GM18951 (cell line): ENCODE results near the gene DGKB.

Experiments
- POLR2A ChIP-seq: IDR thresholded peaks from 4 replicates; pipeline ENCODE4 v1.6.1; 2011; ENCODE audit warnings: mild to moderate bottlenecking; ENCODE audit not compliant: insufficient read length, insufficient read depth; ENCODE audit errors: extremely low read depth
- in situ Hi-C: fragments of 300-500 bp; cut with MboI; formaldehyde crosslinking; loops from one replicate; pipeline ENCODE4 v1.12.0; 2022; ENCODE audit warnings: low sequenced_read_pairs, mixed read lengths, inconsistent platforms; ENCODE audit not compliant: unreplicated experiment

DGKB gene

GRCh38 chr7:14902589-14903067 lies at the start of gene DGKB:
Gene DGKB, minus strand, starts transcription at chr7:14902751.
- TF ChIP-seq POLR2A, result no peak
- in situ Hi-C loops, result no loop called here

- TF ChIP-seq POLR2A, result no peak
- in situ Hi-C loops, result no loop called here
These were observed 47.5 kb upstream of the DGKB start for GRCh38 chr7:14950013-14950412.

- in situ Hi-C loops, result no loop called here
- TF ChIP-seq POLR2A, result no peak
These were observed 35.6 kb upstream of the DGKB start for GRCh38 chr7:14938181-14938580.

DNA sequence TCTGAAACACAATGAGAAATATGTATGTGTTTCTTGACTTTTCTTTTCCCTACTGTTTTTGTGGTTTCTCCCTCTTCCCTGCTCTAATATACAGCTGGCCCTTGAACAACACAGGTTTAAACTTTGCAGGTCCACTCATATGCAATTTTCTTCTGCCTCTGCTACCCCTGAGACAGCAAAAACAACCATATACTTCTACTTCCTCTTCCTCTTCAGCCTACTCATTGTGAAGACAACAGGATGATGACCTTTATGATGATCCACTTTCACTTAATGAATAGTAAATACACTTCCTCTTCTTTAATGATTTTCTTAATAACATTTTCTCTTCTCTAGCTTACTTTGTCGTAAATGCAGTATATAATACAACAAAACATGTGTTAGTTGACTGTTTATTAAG lies 35.0 kb upstream of the DGKB start:
- in situ Hi-C loops, result no loop called here
- TF ChIP-seq POLR2A, result no peak

GRCh38 chr7:14936554-14936953 lies 34.0 kb upstream of the DGKB start:
- no peak for TF ChIP-seq POLR2A
- in situ Hi-C loops, result no loop called here

DNA sequence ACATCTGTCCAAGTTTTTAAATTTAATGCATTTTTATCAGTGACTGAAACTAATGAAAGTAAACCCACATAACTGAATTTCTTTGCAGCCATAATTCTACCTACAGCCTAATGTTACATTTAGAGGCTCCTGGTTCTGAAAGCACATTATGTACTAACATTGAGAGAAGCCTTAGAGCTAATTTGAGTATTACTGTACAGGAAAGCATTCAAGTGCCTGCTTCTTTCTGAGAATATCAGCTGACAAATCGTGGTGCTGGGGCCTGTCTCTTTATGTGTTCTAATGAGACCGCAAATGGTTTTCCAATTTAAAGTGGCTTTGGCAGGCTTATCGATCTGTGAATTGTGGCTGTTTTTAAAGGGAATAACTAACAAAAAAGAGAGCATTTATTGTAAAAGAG lies 32.3 kb upstream of the DGKB start:
- TF ChIP-seq POLR2A, result no peak
- in situ Hi-C loops, result no loop called here

GRCh38 chr7:14931511-14932215 lies 29.1 kb upstream of the DGKB start:
- TF ChIP-seq POLR2A, result no peak
- in situ Hi-C loops, result no loop called here

DNA sequence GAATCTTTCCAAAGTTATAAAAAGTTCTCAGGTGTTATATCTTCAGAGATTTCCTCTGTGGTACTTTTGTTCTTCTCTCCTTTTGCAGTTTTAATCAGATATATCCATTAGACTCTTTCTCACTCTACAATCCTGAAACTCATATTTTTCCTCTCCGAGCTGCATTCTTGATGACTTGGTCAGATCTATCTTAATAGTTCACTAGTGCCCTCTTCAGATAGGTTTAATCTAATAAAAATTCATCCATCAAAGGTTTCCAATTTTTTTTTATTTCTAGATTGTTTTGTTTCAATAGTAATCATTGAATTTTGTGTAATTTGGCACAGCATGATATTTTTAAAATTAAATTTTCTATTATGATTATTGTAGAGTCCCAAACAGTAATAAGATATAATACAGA lies 21.8 kb upstream of the DGKB start:
- TF ChIP-seq POLR2A, result no peak
- in situ Hi-C loops, result no loop called here

- TF ChIP-seq POLR2A, result no peak
- in situ Hi-C loops, result no loop called here
These were observed 8.5 kb upstream of the DGKB start for GRCh38 chr7:14911077-14911476.

DNA sequence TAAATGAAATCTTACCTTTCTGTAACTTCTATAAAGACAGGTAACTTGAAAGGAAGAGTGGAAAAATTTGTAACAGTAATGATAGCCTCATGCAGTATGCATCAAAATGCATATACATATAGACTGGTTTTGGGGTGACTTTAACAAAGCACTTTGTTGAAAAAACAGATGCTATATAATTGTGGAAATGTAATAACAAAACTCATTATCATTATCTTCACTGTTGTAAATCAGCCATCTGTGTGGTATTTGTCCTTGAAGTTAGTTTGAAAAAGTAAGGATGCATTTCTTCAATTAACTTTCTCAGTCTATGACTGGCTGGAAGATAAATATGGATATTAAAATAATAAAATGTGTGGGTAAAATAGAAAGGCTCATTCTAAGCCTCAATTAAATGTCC lies 6.1 kb upstream of the DGKB start:
- in situ Hi-C loops, result no loop called here
- no peak for TF ChIP-seq POLR2A

DNA sequence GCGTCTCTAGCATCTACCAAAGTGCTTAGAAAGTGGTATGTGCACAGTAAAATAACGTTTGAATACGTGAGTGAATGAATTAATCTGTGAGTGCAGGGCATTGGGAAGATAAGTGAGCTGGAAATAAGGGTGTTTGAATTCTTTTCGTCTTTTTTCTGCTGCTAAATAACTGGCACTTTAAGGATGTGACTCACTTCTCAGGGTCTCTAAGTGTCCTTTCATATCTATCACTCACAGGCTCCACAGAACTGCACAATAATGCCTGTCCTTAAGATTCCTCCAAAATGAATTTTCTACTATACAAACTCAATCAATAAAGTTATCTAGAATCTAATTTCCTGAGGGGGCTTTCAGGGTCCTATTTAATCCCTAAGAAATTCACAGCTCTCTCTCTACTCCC lies 3.2 kb upstream of the DGKB start:
- in situ Hi-C loops, result no loop called here
- no peak for TF ChIP-seq POLR2A

- no peak for TF ChIP-seq POLR2A
- in situ Hi-C loops, result no loop called here
These were observed 2.5 kb downstream of the DGKB start for GRCh38 chr7:14900051-14900450.

GRCh38 chr7:14899030-14899429 lies 3.5 kb downstream of the DGKB start:
- in situ Hi-C loops, result no loop called here
- no peak for TF ChIP-seq POLR2A

GRCh38 chr7:14896461-14896860 lies 6.1 kb downstream of the DGKB start:
- in situ Hi-C loops, result no loop called here
- no peak for TF ChIP-seq POLR2A

DNA sequence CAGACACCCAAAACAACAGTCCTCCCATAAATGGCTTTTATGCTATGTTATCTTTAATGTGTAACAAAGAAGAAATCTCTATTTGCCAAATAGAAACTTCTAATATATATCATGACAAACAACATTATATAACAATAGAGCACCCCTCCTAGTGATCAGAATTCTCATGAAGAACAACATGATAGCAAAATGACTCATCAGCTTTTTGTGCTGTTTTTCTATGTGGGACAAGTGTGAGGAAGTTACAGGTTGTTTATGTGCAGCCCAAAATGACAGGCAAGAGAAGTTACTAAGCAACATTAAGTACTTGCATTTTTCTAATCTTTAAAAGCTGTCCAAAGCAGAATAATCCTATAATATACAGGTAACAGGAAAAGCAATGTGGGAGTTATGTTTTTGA lies 7.7 kb downstream of the DGKB start:
- no peak for TF ChIP-seq POLR2A
- in situ Hi-C loops, result no loop called here
